GM12864 (cell line): ENCODE data around the gene OR5B2.
"Not testable (repeated sequence)": the region's sequence is repeated elsewhere in the genome, so short reads cannot be mapped to it uniquely, and the experiment has no call there.

Experiments
- DNase-seq: peaks from one replicate; pipeline ENCODE4 v3.0.0-alpha.2; 2011; ENCODE audit warnings: low read depth
- H3K4me3 ChIP-seq: 2 replicates; pipeline ENCODE4 v1.5.1; 2011; ENCODE audit warnings: mild to moderate bottlenecking, low read depth, low read length, control low read depth
- CTCF ChIP-seq: IDR thresholded peaks from 2 replicates; pipeline ENCODE4 v1.5.1; 2011; ENCODE audit warnings: low read depth, mild to moderate bottlenecking, moderate library complexity, low read length, control low read depth, inconsistent platforms; ENCODE audit errors: missing control alignments

Gene OR5B2

GRCh38 chr11:58442136-58442535 lies 14.2 kb upstream of the OR5B2 start, which contains the start of gene OR5B12:
Gene OR5B12, minus strand, starts transcription at chr11:58442236. Its CDS starts 2,085 bp downstream, at chr11:58440151.
- no peak for DNase-seq
- TF ChIP-seq CTCF, result no peak
- no peak within 1 kb of the TSS for H3K4me3 ChIP-seq

- DNase-seq, result no peak
- TF ChIP-seq CTCF, result no peak
- no peak overlapping the region for H3K4me3 ChIP-seq
These were observed 10.6 kb upstream of the OR5B2 start for GRCh38 chr11:58438486-58438885.

- DNase-seq, result no peak
These were observed 6.3 kb upstream of the OR5B2 start for GRCh38 chr11:58434217-58434616.

GRCh38 chr11:58433638-58434203 lies 5.8 kb upstream of the OR5B2 start:
- H3K4me3 ChIP-seq, result no peak overlapping the region
- no peak for DNase-seq
- no peak for TF ChIP-seq CTCF

More at GRCh38 chr11:58434217-58434616, 6.3 kb upstream of the OR5B2 start:
- no peak overlapping the region for H3K4me3 ChIP-seq
- TF ChIP-seq CTCF, result no peak

- no peak for TF ChIP-seq CTCF
- no peak overlapping the region for H3K4me3 ChIP-seq
- DNase-seq, result no peak
These were observed 1.4 kb upstream of the OR5B2 start for GRCh38 chr11:58429273-58429672.

- no peak for TF ChIP-seq CTCF
- no peak within 1 kb of the TSS for H3K4me3 ChIP-seq
- no peak for DNase-seq
These were observed 21.1 kb downstream of the OR5B2 start, which contains the start of gene OR5B3 for GRCh38 chr11:58406774-58407173. Gene OR5B3, minus strand, starts transcription at chr11:58406874. Its CDS starts 3,465 bp downstream, at chr11:58403409.

- H3K4me3 ChIP-seq, DNase-seq: not testable (repeated sequence)
These were observed 28.3 kb downstream of the OR5B2 start for GRCh38 chr11:58399622-58400021.
